Keratinocyte (primary cell): ENCODE results near the gene SSTR4.

Source experiments
- CTCF ChIP-seq, 3 experiments: IDR thresholded peaks in 1 of 3; conservative IDR thresholded peaks in 1 of 3; optimal IDR thresholded peaks in 1 of 3; 2 replicates in 2 of 3; 3 replicates in 1 of 3; pipeline versions ENCODE3 to v1.5.1; 2011; ENCODE audit warnings: low read length in 3 of 3, mild to moderate bottlenecking in 3 of 3, moderate library complexity in 2 of 3, control low read depth in 1 of 3, inconsistent platforms in 1 of 3; ENCODE audit not compliant: insufficient read depth in 2 of 3; ENCODE audit errors: extremely low read depth in 1 of 3
- EZH2 ChIP-seq: IDR thresholded peaks from one replicate; pipeline ENCODE4 v1.6.1; 2012; ENCODE audit warnings: inconsistent platforms, mild to moderate bottlenecking, low read length, moderate library complexity

GRCh38 chr20:23003077-23003635, 32.0 kb upstream of the SSTR4 start:
- TF ChIP-seq CTCF (optimal IDR thresholded peaks at IDR 0.05 in 1 of 3, IDR thresholded peaks at IDR 0.05 in 1 of 3, conservative IDR thresholded peaks at IDR 0.05 in 1 of 3; ENCODE audit: extremely low read depth in 1 of 3, insufficient read depth in 2 of 3, low read length in 3 of 3) (no peak), EZH2 (no peak)
